Neural cell (in vitro differentiated cells): ENCODE measurements around the gene PAK3. TPM values are rescaled to one million over a fixed set of nuclear protein-coding genes. Genes with fewer than 3 reads are reported as not detected.

Experiments used
- H2AFZ ChIP-seq: fragments of 200-600, 300-800 bp; sonication (generic), shearing (Covaris generic); 2 replicates; pipeline ENCODE4 v1.6.0; 2014; ENCODE audit warnings: low read depth, mild to moderate bottlenecking, antibody characterized with exemption, low read length, moderate library complexity
- H3F3A ChIP-seq: fragments of 200-600 bp; shearing (Covaris generic); 2 replicates; pipeline ENCODE4 v1.6.1; 2016; ENCODE audit warnings: mild to moderate bottlenecking, moderate library complexity, mixed read lengths, antibody characterized with exemption, low read length; ENCODE audit not compliant: insufficient read depth, poor library complexity, severe bottlenecking
- H3K27ac ChIP-seq: fragments of 200-600, 300-800 bp; sonication (generic), shearing (Covaris generic); 2 replicates; pipeline ENCODE4 v1.5.1; 2014; ENCODE audit warnings: mild to moderate bottlenecking, low read length, moderate library complexity
- H3K27me3 ChIP-seq: fragments of 300-800, 200-600 bp; sonication (generic), shearing (Covaris generic); 2 replicates; pipeline ENCODE4 v1.6.0; 2014; ENCODE audit warnings: mild to moderate bottlenecking, low read depth, low read length, moderate library complexity; ENCODE audit not compliant: insufficient read depth
- H3K36me3 ChIP-seq: fragments of 300-800, 200-600 bp; sonication (generic), shearing (Covaris generic); 2 replicates; pipeline ENCODE4 v1.5.1; 2014; ENCODE audit warnings: mild to moderate bottlenecking, antibody characterized with exemption, low read length, moderate library complexity; ENCODE audit not compliant: insufficient read depth
- H3K4me2 ChIP-seq: fragments of 300-800, 200-600 bp; sonication (generic), shearing (Covaris generic); 2 replicates; pipeline ENCODE4 v1.6.0; 2014; ENCODE audit warnings: mild to moderate bottlenecking, low read length
- H3K4me3 ChIP-seq: fragments of 300-800, 200-600 bp; sonication (generic), shearing (Covaris generic); 2 replicates; pipeline ENCODE4 v1.5.1; 2014; ENCODE audit warnings: mild to moderate bottlenecking, low read length, moderate library complexity
- H3K79me2 ChIP-seq: fragments of 200-600 bp; shearing (Covaris generic); replicated peaks from 2 replicates; pipeline ENCODE4 v1.6.0; 2014; ENCODE audit warnings: mild to moderate bottlenecking, low read length, moderate library complexity; ENCODE audit not compliant: insufficient read depth
- H3K9ac ChIP-seq: fragments of 300-800, 200-600 bp; sonication (generic), shearing (Covaris generic); 2 replicates; pipeline ENCODE4 v1.6.1; 2016; ENCODE audit warnings: mild to moderate bottlenecking, low read length, mixed read lengths
- H3K9me2 ChIP-seq: fragments of 200-600 bp; shearing (Covaris generic); 2 replicates; pipeline ENCODE4 v1.6.1; 2016; ENCODE audit warnings: mild to moderate bottlenecking, low read length, mixed read lengths; ENCODE audit not compliant: insufficient read depth
- H3K9me3 ChIP-seq: fragments of 200-600, 300-800 bp; sonication (generic), shearing (Covaris generic); 2 replicates; pipeline ENCODE4 v1.6.1; 2016; ENCODE audit warnings: mild to moderate bottlenecking, mixed run types, low read length, moderate library complexity, mixed read lengths
- H4K20me1 ChIP-seq: fragments of 200-600 bp; shearing (Covaris generic); 2 replicates; pipeline ENCODE4 v1.6.1; 2016; ENCODE audit warnings: mild to moderate bottlenecking, mixed run types; ENCODE audit not compliant: insufficient read depth
- CTCF ChIP-seq: fragments of 450-650 bp; IDR thresholded peaks from 2 replicates; pipeline ENCODE4 v1.5.1; 2014; ENCODE audit warnings: antibody characterized with exemption, mild to moderate bottlenecking, moderate library complexity; ENCODE audit not compliant: poor library complexity, severe bottlenecking
- EP300 ChIP-seq: fragments of 450-650 bp; conservative IDR thresholded peaks from 2 replicates; pipeline ENCODE4 v1.6.1; 2014; ENCODE audit warnings: antibody characterized with exemption, mild to moderate bottlenecking, moderate library complexity; ENCODE audit not compliant: poor library complexity, severe bottlenecking
- EZH2 ChIP-seq: fragments of 200-600, 300-800 bp; shearing (Covaris generic), sonication (generic); IDR thresholded peaks from 2 replicates; pipeline ENCODE4 v1.6.1; 2014; ENCODE audit warnings: antibody characterized with exemption, low read length, borderline replicate concordance, mild to moderate bottlenecking; ENCODE audit not compliant: insufficient read depth, poor library complexity, severe bottlenecking
- MXI1 ChIP-seq: fragments of 450-650 bp; conservative IDR thresholded peaks from 2 replicates; pipeline ENCODE4 v1.6.1; 2014; ENCODE audit warnings: antibody characterized with exemption, mild to moderate bottlenecking; ENCODE audit not compliant: poor library complexity, severe bottlenecking
- POLR2AphosphoS5 ChIP-seq: IDR thresholded peaks from 2 replicates; pipeline ENCODE4 v1.6.1; 2012
- RAD21 ChIP-seq: fragments of 450-650 bp; conservative IDR thresholded peaks from 2 replicates; pipeline ENCODE4 v1.6.1; 2014; ENCODE audit warnings: antibody characterized with exemption, mild to moderate bottlenecking, moderate library complexity
- REST ChIP-seq: IDR thresholded peaks from 2 replicates; pipeline ENCODE4 v1.6.1; 2012; ENCODE audit warnings: borderline replicate concordance
- SMC3 ChIP-seq: fragments of 450-650 bp; conservative IDR thresholded peaks from 2 replicates; pipeline ENCODE4 v1.6.1; 2014; ENCODE audit warnings: antibody characterized with exemption, mild to moderate bottlenecking, moderate library complexity; ENCODE audit not compliant: poor library complexity
- TAF1 ChIP-seq: IDR thresholded peaks from 2 replicates; pipeline ENCODE4 v1.6.1; 2012; ENCODE audit warnings: low read depth
- polyA plus RNA-seq: library from polyadenylated mRNA; depleted of rRNA; stranded (reverse); fragments of >200 nt; gene quantifications from 2 replicates; pipeline ENCODE4 v1.2.3, GENCODE V29; 2014

Gene PAK3
- polyA plus RNA-seq, 1 donor from 2014 or later = 92.4 TPM

GRCh38 chrX:111169141-111169540 lies 73.2 kb downstream of the PAK3 start:
- Histone ChIP-seq H3K4me3 (no peak overlapping the region), H3K79me2 (no peaks in the 10 kb centered on the region), H3K9me2 (no peaks in the 10 kb centered on the region), H3F3A (no peaks in the 10 kb centered on the region), H4K20me1 (no peaks in the 10 kb centered on the region), H2AFZ (no peak overlapping the region), H3K4me2 (no peak overlapping the region), H3K27ac (no peak overlapping the region), H3K9me3 (no peaks in the 10 kb centered on the region), H3K36me3 (no peaks in the 10 kb centered on the region), H3K27me3 (no peaks in the 10 kb centered on the region), H3K9ac (no peak overlapping the region)
- TF ChIP-seq POLR2AphosphoS5 (no peak), RAD21 (no peak), EP300 (no peak), TAF1 (no peak)

- no peaks in the 10 kb centered on the region for H3K9me2 ChIP-seq
- no peak overlapping the region for H2AFZ ChIP-seq
- H3K36me3 ChIP-seq = no peaks in the 10 kb centered on the region
- H3K9me3 ChIP-seq = no peaks in the 10 kb centered on the region
- H3K4me2 ChIP-seq = no peak overlapping the region
- no peaks in the 10 kb centered on the region for H4K20me1 ChIP-seq
- no peaks in the 10 kb centered on the region for H3K79me2 ChIP-seq
- no peaks in the 10 kb centered on the region for H3F3A ChIP-seq
- TF ChIP-seq CTCF (no peak), MXI1 (no peak), RAD21 (no peak), SMC3 (no peak), TAF1 (no peak), EZH2 (no peak), POLR2AphosphoS5 (no peak), REST (no peak), EP300 (no peak)
- no peak overlapping the region for H3K9ac ChIP-seq
- no peaks in the 10 kb centered on the region for H3K27me3 ChIP-seq
- H3K4me3 ChIP-seq = no peak overlapping the region
- no peak overlapping the region for H3K27ac ChIP-seq
Observed at GRCh38 chrX:111170017-111170416, 74.0 kb downstream of the PAK3 start.
